ENCODE measurements around the gene COL11A2. TPM values are rescaled to one million over a fixed set of nuclear protein-coding genes. Genes with fewer than 3 reads are reported as not detected.
A peak's percentile ranks its signal among the peaks of the same experiment; 100 is the strongest.

The COL11A2 gene
- total and polyA plus RNA-seq, 8 donors = 0.15 to 3.1 (median 0.54) TPM

GRCh38 chr6:33187809-33188208 is 4.5 kb downstream of the COL11A2 start:
- DNase-seq = no peak
- H3K4me3 ChIP-seq = no peak overlapping the region
- H3K4me1 ChIP-seq = peaks cover 9 to 12% (median 11%) of the 10 kb centered on the region in 3 donors
- 87 to 92% methylated on average over 1 of the region's 1 CpG for WGBS, 2 donors
- TF ChIP-seq, protein P1, sequence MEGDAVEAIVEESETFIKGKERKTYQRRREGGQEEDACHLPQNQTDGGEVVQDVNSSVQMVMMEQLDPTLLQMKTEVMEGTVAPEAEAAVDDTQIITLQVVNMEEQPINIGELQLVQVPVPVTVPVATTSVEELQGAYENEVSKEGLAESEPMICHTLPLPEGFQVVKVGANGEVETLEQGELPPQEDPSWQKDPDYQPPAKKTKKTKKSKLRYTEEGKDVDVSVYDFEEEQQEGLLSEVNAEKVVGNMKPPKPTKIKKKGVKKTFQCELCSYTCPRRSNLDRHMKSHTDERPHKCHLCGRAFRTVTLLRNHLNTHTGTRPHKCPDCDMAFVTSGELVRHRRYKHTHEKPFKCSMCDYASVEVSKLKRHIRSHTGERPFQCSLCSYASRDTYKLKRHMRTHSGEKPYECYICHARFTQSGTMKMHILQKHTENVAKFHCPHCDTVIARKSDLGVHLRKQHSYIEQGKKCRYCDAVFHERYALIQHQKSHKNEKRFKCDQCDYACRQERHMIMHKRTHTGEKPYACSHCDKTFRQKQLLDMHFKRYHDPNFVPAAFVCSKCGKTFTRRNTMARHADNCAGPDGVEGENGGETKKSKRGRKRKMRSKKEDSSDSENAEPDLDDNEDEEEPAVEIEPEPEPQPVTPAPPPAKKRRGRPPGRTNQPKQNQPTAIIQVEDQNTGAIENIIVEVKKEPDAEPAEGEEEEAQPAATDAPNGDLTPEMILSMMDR (IDR thresholded peaks at IDR 0.05) = no peak
- H3K27me3 ChIP-seq = no peaks in the 10 kb centered on the region
- no peak for FAIRE-seq
- intact Hi-C loops (cut with DNase I) = no loop called here
- no peaks in the 10 kb centered on the region for H3K36me3 ChIP-seq
- ATAC-seq = no peak
- H3K9me3 ChIP-seq = no peaks in the 10 kb centered on the region
- no peak overlapping the region for H3K27ac ChIP-seq

- FAIRE-seq (no peak), ATAC-seq (no peak), DNase-seq (no peak)
- 72 to 82% methylated on average over 4 of the region's 4 CpGs for WGBS, 2 donors
- Histone ChIP-seq H3K4me3 (no peak overlapping the region), H3K4me1 (no peaks in the 10 kb centered on the region), H3K27me3 (no peaks in the 10 kb centered on the region), H3K36me3 (no peaks in the 10 kb centered on the region), H3K9me3 (no peaks in the 10 kb centered on the region), H3K27ac (no peak overlapping the region)
- TF ChIP-seq, protein P1 (IDR thresholded peaks at IDR 0.05) = no peak
- intact Hi-C loops (cut with DNase I) = no loop called here
Measured at GRCh38 chr6:33185654-33186187, 6.5 kb downstream of the COL11A2 start.

- Histone ChIP-seq H3K9me3 (no peaks in the 10 kb centered on the region), H3K36me3 (no peaks in the 10 kb centered on the region), H3K4me1 (no peaks in the 10 kb centered on the region), H3K27me3 (no peaks in the 10 kb centered on the region), H3K4me3 (no peak overlapping the region), H3K27ac (no peak overlapping the region)
- TF ChIP-seq, protein P1 (IDR thresholded peaks at IDR 0.05) = no peak
- DNase-seq = peak in 1 of 6 donors; percentile 40
- no peak for ATAC-seq
- WGBS, 2 donors = 62 to 66% methylated on average over 9 of the region's 9 CpGs
- FAIRE-seq = no peak
- intact Hi-C loops (cut with DNase I) = no loop called here
Measured at GRCh38 chr6:33185190-33185589, 7.1 kb downstream of the COL11A2 start.

GRCh38 chr6:33183071-33183683 is 9.1 kb downstream of the COL11A2 start:
- intact Hi-C loops (cut with DNase I) = no loop called here
- TF ChIP-seq, protein P1 (IDR thresholded peaks at IDR 0.05) = no peak
- Histone ChIP-seq H3K27ac (no peak overlapping the region), H3K27me3 (no peaks in the 10 kb centered on the region), H3K4me1 (no peaks in the 10 kb centered on the region), H3K9me3 (no peaks in the 10 kb centered on the region), H3K4me3 (no peak overlapping the region), H3K36me3 (no peaks in the 10 kb centered on the region)
- DNase-seq (no peak), FAIRE-seq (no peak), ATAC-seq (no peak)
- 73 to 81% methylated on average over 5 of the region's 5 CpGs for WGBS, 2 donors

DNA sequence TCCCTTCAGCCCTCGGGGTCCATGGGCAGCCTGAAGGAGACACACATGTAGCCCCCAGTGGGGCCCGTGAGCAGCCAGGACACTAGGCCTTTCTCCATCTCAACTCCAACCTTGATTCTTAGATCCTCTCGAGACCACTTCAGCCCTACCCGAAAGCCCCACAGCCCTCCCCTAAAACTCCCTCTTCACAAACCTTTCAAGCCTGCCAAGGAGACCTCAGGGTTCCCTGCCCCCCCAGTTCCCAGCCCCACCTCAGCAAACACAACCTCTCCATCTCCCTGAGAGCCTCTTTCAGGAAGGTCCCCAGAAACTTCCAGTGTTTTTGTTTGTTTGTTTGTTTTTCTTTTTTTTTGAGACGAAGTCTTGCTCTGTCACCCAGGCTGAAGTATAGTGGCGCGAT is 11.1 kb downstream of the COL11A2 start:
- Histone ChIP-seq H3K36me3 (no peaks in the 10 kb centered on the region), H3K9me3 (no peaks in the 10 kb centered on the region), H3K27me3 (no peaks in the 10 kb centered on the region), H3K4me1 (no peaks in the 10 kb centered on the region), H3K4me3 (no peak overlapping the region), H3K27ac (no peak overlapping the region)
- DNase-seq (no peak), FAIRE-seq (no peak), ATAC-seq (no peak)
- intact Hi-C loops (cut with DNase I) = no loop called here
- 79 to 81% methylated on average over 7 of the region's 7 CpGs for WGBS, 2 donors
- TF ChIP-seq, protein P1 (IDR thresholded peaks at IDR 0.05) = no peak
